SW480 (cell line): ENCODE measurements around the gene OSBPL2.
A peak's percentile ranks its signal among the peaks of the same experiment; 100 is the strongest.

Experiments used
- DNase-seq: peaks from one replicate; pipeline ENCODE4 v3.0.0-alpha.2; 2016; ENCODE audit warnings: low spot score

Gene OSBPL2

DNA sequence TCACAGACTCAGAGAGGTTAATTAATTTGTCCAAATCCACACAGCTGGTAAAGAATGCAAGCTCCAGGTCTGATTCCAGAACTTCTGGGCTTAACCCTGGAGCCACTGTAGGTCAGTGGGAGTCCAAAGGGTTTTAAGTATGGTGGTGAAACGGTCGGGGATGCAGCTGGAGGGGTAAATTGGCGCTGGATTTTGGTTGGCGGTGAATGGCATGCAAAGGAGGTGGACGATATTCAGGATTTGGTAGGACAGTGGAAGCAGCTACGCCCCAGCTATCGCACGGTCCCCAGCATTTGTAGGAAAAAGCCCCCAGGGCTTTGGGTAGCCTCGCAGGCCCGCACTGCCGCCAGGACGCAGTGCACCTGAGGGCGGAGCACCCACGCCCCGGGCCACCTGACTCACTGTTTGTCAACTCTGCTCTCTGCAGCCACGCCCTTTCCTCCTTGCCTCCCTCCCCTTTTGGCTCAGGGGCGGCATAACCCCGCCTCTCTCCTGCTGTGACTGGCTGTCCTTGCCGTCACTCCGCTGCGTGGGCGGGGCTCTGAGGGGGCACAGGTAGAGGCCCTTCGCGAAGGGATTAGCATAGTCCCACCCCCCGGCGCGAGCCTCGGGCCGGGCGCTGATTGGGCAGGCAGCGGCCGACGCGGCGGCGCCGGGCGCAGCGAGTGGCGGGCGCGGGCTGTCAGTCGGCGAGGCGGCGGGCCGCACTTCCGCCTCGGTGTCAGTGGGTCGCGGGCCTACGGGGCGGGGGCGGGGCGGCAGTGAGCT lies at the start of gene OSBPL2:
TSS of gene OSBPL2 (plus strand) at position 721 of the 768 bp plus-strand sequence. CDS start 17,664 bp downstream, outside the sequence.
- peak; percentile 99 for DNase-seq

- no peak for DNase-seq
These were observed 47.5 kb upstream of the OSBPL2 start for GRCh38 chr20:62190639-62191411.

- DNase-seq: no peak
These were observed 46.4 kb upstream of the OSBPL2 start for GRCh38 chr20:62191781-62192559.

- DNase-seq: no peak
These were observed 45.7 kb upstream of the OSBPL2 start for GRCh38 chr20:62192635-62193034.

DNA sequence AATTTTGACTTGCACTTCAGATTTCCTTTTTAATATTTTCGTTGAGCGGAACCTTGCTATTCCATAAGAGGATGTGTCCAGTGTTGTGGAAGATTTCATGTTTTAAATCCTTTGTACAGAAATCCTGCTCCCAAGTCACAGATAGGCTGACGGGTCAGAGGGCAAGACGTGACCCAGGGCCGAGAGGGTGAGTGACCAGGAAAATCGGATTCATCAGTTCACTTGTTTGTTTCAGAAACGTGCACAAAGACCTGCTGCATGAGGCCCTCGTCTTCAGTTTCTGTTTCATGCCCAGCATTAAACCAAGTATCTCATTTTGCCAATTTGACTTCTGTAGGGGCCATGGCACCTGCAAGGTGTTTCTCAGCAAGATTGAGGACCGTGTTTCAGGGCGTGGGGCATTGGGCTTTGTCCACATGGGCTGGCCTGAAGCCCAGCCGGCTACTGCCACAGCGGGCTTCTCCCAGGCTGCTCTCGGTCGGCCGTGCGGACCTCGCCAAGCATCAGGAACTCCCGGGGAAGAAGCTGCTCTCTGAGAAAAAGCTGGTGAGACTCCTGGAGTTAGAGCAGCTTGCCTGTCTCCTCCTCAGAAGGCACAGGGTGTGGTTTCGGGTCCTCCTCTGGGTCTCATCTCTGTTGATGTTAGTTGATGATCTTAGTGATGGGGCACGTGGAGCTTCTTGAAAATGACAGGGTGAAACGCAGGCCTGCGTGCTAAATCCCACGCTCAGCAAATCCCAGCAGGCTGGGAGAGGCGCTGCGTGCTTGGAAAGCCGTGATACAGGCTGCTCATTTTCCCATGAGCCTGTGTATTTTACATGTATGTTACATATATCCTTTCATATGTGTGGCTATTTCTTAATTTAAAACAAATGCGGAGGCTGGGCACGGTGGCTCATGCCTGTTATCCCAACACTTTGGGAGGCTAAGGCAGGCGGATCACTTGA lies 45.0 kb upstream of the OSBPL2 start:
- DNase-seq: no peak

- no peak for DNase-seq
These were observed 43.3 kb upstream of the OSBPL2 start for GRCh38 chr20:62195075-62195405.

DNA sequence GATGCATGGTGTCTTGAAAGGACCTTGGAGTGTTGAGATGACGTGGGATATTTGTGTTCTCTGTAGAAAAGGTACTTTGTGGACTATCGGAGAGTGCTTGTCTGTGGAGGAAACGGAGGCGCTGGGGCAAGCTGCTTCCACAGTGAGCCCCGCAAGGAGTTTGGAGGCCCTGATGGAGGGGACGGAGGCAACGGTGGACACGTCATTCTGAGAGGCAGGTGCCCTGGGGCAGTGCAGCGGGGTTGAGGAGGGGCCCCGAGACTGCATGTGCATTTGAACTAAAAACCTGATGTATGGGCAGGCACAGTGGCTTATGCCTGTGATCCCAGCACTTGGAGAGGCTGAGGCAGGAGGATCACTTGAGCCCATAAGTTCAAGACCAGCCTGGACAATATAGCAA lies 42.6 kb upstream of the OSBPL2 start:
- no peak for DNase-seq

- no peak for DNase-seq
These were observed 42.0 kb upstream of the OSBPL2 start for GRCh38 chr20:62196286-62196685.

GRCh38 chr20:62197311-62197710 lies 41.0 kb upstream of the OSBPL2 start:
- no peak for DNase-seq

GRCh38 chr20:62197801-62198200 lies 40.5 kb upstream of the OSBPL2 start:
- no peak for DNase-seq

GRCh38 chr20:62198496-62198895 lies 39.8 kb upstream of the OSBPL2 start:
- no peak for DNase-seq

DNA sequence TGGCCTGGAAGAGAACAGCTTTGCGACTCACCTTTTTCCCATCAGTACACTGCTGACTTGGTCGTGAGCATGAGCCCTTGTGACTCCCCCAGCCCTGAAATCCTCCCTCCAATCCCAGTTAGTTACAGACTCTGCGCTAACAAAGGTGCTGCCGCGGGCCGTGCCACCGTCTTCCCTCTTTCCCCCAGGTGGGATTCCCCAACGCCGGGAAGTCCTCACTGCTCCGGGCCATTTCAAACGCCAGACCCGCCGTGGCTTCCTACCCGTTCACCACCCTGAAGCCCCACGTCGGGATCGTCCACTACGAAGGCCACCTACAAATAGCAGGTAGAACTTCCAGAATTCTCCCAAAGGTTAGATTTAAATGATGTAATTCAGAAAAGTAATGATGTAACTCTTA lies 39.4 kb upstream of the OSBPL2 start:
- no peak for DNase-seq

- DNase-seq: no peak
These were observed 37.7 kb upstream of the OSBPL2 start for GRCh38 chr20:62200491-62201172.

GRCh38 chr20:62201173-62202082 lies 36.9 kb upstream of the OSBPL2 start:
- DNase-seq: no peak

DNA sequence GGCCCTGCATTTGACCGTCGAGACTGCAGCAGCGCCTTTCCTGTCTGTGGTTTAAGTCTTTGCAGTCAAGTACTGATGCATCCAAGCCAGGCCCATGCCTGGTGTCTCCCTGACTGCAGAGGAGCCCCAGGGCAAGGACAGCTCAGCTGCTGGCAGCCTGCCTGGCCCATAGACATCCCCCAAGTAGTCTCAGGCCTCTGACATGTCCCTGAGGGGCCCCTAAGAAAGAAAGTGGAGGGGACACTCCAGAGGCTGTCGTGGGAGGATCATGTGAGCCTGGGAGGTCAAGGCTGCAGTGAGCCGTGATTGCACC lies 36.3 kb upstream of the OSBPL2 start:
- DNase-seq: no peak

DNA sequence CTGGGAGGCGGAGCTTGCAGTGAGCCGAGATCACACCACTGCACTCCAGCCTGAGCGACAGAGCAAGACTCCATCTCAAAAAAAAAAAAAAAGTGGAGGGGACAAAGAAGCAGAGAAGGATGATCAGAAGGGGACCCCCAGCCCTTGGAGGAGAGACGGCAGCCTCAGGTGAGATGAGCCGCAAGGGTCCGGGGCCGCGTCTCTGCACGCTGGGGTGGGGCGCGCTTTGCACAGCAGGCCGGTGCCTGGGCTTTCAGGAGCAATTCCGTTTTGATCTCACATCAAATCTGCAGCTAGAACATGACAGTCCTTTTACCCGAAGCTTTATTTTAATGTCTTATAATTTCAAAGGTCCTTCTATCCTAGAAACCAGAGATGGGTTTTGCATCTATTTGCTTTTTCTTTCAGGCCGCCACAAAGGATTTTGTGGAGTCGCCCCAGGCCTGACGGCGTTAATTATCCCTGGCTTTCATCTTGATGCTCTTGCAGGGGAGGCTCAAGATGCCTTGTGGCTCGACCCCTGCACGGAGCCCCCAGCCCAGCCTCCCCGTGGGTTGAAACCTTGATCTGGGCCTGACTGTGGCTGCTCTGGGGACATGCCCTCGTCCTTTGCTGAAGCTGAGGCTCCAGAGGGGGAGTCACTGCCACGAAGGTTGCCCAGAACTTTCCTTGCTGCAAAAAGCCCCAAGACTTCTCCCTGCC lies 35.5 kb upstream of the OSBPL2 start:
- DNase-seq: no peak

DNA sequence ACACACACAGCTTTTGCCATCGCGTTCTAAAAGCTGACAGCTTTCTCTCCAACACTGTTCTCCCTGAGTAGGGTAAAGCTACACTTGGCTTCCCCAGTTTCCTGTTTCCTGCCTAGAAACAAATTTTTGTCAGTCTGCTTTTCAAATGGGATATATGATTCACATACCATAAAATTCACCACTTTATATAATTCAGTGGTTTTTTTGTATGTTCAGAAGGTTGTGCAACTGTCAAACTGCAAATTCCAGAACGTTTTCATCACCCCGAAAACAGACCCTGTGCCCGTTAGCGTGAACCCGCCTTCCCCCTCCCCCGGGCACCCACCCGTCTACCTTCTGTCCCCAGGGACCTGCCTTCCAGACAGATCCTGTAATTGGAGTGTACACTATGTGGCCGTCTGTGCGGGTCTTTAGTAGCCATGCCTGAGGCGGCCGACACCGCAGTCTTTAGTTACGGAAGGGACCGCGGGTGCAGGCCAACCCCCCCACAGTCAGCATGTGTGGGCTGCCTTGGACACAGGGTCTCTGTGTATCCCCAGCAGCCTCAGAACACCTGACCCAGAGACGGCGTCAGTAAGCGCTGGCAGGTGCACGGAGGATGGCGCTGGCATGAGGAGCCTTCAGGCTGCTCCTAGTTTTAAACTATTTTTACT lies 34.8 kb upstream of the OSBPL2 start:
- no peak for DNase-seq

DNA sequence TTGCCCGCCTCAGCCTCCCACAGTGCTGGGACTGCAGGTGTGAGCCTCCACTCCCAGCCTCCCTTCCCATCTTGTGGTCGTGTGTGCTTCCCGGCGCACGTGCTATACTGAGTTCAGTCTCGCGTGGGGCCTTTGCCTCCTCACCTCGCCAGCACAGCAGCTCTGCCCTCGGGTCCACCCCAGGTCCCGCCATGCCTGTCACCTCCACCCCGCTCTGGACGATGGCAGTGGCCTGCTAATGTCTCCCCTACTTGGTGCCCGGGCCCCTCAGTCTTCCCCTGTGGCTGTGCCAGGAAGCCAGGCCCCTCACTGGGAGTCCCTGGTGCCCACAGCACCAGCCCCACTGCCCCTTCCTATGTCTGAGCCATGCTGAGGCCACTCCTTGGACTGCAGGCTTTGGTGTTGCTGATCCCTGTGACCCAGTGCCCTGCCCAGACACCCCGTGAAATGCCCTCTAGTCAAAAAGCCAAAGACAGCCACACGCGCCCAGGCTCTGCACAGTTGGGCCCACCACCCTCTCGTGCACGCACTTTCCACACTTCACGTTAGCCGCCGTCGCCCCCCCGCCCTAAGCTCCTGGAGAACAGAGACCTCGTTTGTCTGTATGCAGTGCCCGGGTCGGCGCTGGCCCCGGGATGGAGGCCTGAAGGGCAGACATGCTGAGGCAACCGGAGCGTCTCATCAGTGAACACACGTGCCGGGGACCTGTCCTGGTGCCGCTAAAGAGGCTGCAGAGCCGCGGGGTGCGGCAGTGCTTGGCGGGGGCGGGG lies 32.5 kb upstream of the OSBPL2 start:
- no peak for DNase-seq
